ENCODE results near the gene ADAM12. TPM values are rescaled to one million over a fixed set of nuclear protein-coding genes. Genes with fewer than 3 reads are reported as not detected.

ADAM12 gene
- total RNA-seq, 2 donors from 2014 or later, result 0.27 to 2.2 TPM

GRCh38 chr10:126027692-126028091, 360.6 kb downstream of the ADAM12 start:
- no peak for TF ChIP-seq CTCF (IDR thresholded peaks at IDR 0.05)
- ATAC-seq (ENCODE audit: insufficient number of reproducible peaks, low FRiP score, low read depth) (no peak), DNase-seq (ENCODE audit: low spot score) (no peak)
- no peaks in the 10 kb centered on the region for H3K9me3 ChIP-seq
- H3K27ac ChIP-seq, result no peak overlapping the region
- no peaks in the 10 kb centered on the region for H3K36me3 ChIP-seq
- H3K4me3 ChIP-seq, result no peak overlapping the region
- H3K27me3 ChIP-seq (replicated peaks; ENCODE audit: insufficient read depth), result no peaks in the 10 kb centered on the region
- H3K4me1 ChIP-seq (ENCODE audit: control insufficient read depth in 1 of 2, low read depth in 2 of 2), result no peaks in the 10 kb centered on the region

GRCh38 chr10:126022841-126023240, 365.4 kb downstream of the ADAM12 start:
- Histone ChIP-seq H3K27ac (no peak overlapping the region), H3K9me3 (no peaks in the 10 kb centered on the region), H3K27me3 (replicated peaks; ENCODE audit: insufficient read depth) (no peaks in the 10 kb centered on the region), H3K4me3 (no peak overlapping the region), H3K4me1 (ENCODE audit: control insufficient read depth in 1 of 2, low read depth in 2 of 2) (no peaks in the 10 kb centered on the region), H3K36me3 (no peaks in the 10 kb centered on the region)
- TF ChIP-seq CTCF (IDR thresholded peaks at IDR 0.05), result no peak
- ATAC-seq (ENCODE audit: insufficient number of reproducible peaks, low FRiP score, low read depth), result no peak
- DNase-seq (ENCODE audit: low spot score), result no peak

DNA sequence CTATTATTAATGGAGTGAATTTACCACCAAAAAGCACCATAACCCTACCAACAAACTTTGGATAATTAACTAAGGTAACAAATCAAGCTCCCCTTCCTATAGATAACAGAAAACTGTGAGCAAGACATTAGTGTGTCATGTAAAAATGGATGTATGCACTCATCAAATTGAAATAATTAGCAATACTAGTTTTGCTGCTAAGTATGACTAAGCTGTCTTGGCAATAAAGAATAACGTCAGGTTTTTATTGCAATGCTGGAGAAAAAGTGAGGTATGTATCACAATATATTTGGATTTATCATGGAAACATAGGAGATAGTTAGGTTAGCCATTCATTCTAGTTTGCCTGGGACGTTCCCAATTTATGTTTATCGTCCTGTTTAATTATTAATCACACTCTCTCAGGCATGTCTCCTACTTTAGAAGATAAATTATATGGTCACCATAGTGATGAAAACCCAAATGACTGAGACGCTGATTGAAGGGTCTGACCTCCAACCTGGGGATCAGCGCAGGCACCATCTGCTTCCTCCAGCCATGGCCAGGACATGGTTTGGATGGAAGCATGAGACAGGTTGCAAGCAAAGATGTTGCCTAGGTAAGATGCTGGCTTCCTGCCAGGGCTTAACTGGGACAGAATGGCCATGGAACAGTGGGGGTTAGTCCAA, 366.3 kb downstream of the ADAM12 start:
- DNase-seq (ENCODE audit: low spot score), result no peak
- Histone ChIP-seq H3K4me3 (no peak overlapping the region), H3K9me3 (no peaks in the 10 kb centered on the region), H3K36me3 (no peaks in the 10 kb centered on the region), H3K4me1 (ENCODE audit: control insufficient read depth in 1 of 2, low read depth in 2 of 2) (no peaks in the 10 kb centered on the region), H3K27me3 (replicated peaks; ENCODE audit: insufficient read depth) (no peaks in the 10 kb centered on the region), H3K27ac (no peak overlapping the region)
- TF ChIP-seq CTCF (IDR thresholded peaks at IDR 0.05), result no peak
- no peak for ATAC-seq (ENCODE audit: insufficient number of reproducible peaks, low FRiP score, low read depth)

GRCh38 chr10:126017961-126018560, 370.2 kb downstream of the ADAM12 start:
- H3K27me3 ChIP-seq (replicated peaks; ENCODE audit: insufficient read depth), result no peaks in the 10 kb centered on the region
- H3K36me3 ChIP-seq, result no peaks in the 10 kb centered on the region
- DNase-seq (ENCODE audit: low spot score), result no peak
- ATAC-seq (ENCODE audit: insufficient number of reproducible peaks, low FRiP score, low read depth), result no peak
- no peak overlapping the region for H3K4me3 ChIP-seq
- no peaks in the 10 kb centered on the region for H3K4me1 ChIP-seq (ENCODE audit: control insufficient read depth in 1 of 2, low read depth in 2 of 2)
- H3K27ac ChIP-seq, result no peak overlapping the region
- no peaks in the 10 kb centered on the region for H3K9me3 ChIP-seq
- TF ChIP-seq CTCF (IDR thresholded peaks at IDR 0.05), result no peak

DNA sequence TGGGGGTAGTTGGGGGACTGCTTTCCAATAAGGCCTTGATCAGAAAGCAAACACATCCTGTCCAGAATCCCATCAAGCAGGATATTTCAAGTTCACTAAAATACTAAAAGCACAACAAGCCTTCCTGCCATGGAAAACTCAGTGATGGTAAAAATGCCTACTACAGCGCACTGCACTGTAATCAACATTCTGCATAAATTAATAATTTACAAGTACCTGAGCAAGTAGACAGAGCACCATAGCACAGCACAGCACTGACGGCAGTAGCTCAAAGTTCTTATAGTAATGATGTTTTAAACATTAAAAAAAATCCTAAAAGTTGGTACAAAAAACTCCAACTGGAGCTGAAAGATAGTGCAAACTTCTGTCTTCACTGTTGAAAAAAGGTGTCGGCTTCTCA, 371.4 kb downstream of the ADAM12 start:
- Histone ChIP-seq H3K9me3 (no peaks in the 10 kb centered on the region), H3K27ac (no peak overlapping the region), H3K4me1 (ENCODE audit: control insufficient read depth in 1 of 2, low read depth in 2 of 2) (no peaks in the 10 kb centered on the region), H3K27me3 (replicated peaks; ENCODE audit: insufficient read depth) (no peaks in the 10 kb centered on the region), H3K36me3 (no peaks in the 10 kb centered on the region), H3K4me3 (no peak overlapping the region)
- no peak for TF ChIP-seq CTCF (IDR thresholded peaks at IDR 0.05)
- no peak for ATAC-seq (ENCODE audit: insufficient number of reproducible peaks, low FRiP score, low read depth)
- DNase-seq (ENCODE audit: low spot score), result no peak
